MM.1S (cell line): ENCODE measurements around the gene IL15.

Source experiments
- DNase-seq: peaks from one replicate; pipeline ENCODE4 v3.0.0-alpha.2; 2015
- H2AFZ ChIP-seq: fragments of 300-600 bp; sonication (generic); 2 replicates; pipeline ENCODE4 v1.6.0; 2016; ENCODE audit warnings: antibody characterized with exemption, low read length
- H3F3A ChIP-seq: fragments of 300-600 bp; sonication (generic); 2 replicates; pipeline ENCODE4 v1.6.1; 2016; ENCODE audit warnings: mild to moderate bottlenecking, antibody characterized with exemption, low read length, moderate library complexity, mixed read lengths; ENCODE audit not compliant: insufficient read depth
- H3K27ac ChIP-seq: fragments of 300-600 bp; sonication (generic); 2 replicates; pipeline ENCODE4 v1.5.1; 2016; ENCODE audit warnings: mild to moderate bottlenecking, low read length
- H3K27me3 ChIP-seq: fragments of 300-600 bp; sonication (generic); replicated peaks from 2 replicates; pipeline ENCODE4 v1.6.0; 2016; ENCODE audit warnings: low read length; ENCODE audit not compliant: insufficient read depth
- H3K36me3 ChIP-seq: fragments of 300-600 bp; sonication (generic); replicated peaks from 2 replicates; pipeline ENCODE4 v1.6.1; 2016; ENCODE audit warnings: mild to moderate bottlenecking, low read length, mixed read lengths; ENCODE audit not compliant: insufficient read depth
- H3K4me1 ChIP-seq: fragments of 300-600 bp; sonication (generic); 2 replicates; pipeline ENCODE4 v1.6.1; 2016; ENCODE audit warnings: low read length, mixed read lengths
- H3K4me2 ChIP-seq: fragments of 300-600 bp; sonication (generic); 2 replicates; pipeline ENCODE4 v1.6.0; 2016; ENCODE audit warnings: low read depth, low read length
- H3K4me3 ChIP-seq: fragments of 300-600 bp; sonication (generic); 2 replicates; pipeline ENCODE4 v1.5.1; 2016; ENCODE audit warnings: low read length, mixed read lengths
- H3K79me2 ChIP-seq: fragments of 300-600 bp; sonication (generic); 2 replicates; pipeline ENCODE4 v1.6.1; 2016; ENCODE audit warnings: mixed run types, low read length, mixed read lengths
- H3K9ac ChIP-seq: fragments of 300-600 bp; sonication (generic); 2 replicates; pipeline ENCODE4 v1.6.1; 2016; ENCODE audit warnings: low read length, mixed read lengths
- H3K9me2 ChIP-seq: fragments of 300-600 bp; sonication (generic); replicated peaks from 2 replicates; pipeline ENCODE4 v1.6.1; 2016; ENCODE audit warnings: mild to moderate bottlenecking, low read length, mixed read lengths; ENCODE audit not compliant: insufficient read depth
- H3K9me3 ChIP-seq: fragments of 300-600 bp; sonication (generic); replicated peaks from 2 replicates; pipeline ENCODE4 v1.6.1; 2016; ENCODE audit warnings: mild to moderate bottlenecking, low read length, mixed read lengths; ENCODE audit not compliant: insufficient read depth
- H4K20me1 ChIP-seq: fragments of 300-600 bp; sonication (generic); 2 replicates; pipeline ENCODE4 v1.6.1; 2016; ENCODE audit warnings: mild to moderate bottlenecking, low read length, moderate library complexity, mixed read lengths; ENCODE audit not compliant: insufficient read depth
- EZH2 ChIP-seq: fragments of 300-600 bp; sonication (generic); optimal IDR thresholded peaks from 2 replicates; pipeline ENCODE3; 2017; ENCODE audit warnings: low read depth, mild to moderate bottlenecking, antibody characterized with exemption, low read length, mixed read lengths
- EZH2phosphoT487 ChIP-seq: fragments of 300-600 bp; sonication (generic); IDR thresholded peaks from 2 replicates; pipeline ENCODE4 v1.6.1; 2018; ENCODE audit warnings: antibody characterized with exemption, low read length
- TF ChIP-seq, protein P1 (sequence below): fragments of 300-600 bp; sonication (generic); IDR thresholded peaks from 2 replicates; pipeline ENCODE4 v1.5.1; 2016; ENCODE audit warnings: antibody characterized with exemption, low read length, mixed read lengths

The IL15 gene

DNA sequence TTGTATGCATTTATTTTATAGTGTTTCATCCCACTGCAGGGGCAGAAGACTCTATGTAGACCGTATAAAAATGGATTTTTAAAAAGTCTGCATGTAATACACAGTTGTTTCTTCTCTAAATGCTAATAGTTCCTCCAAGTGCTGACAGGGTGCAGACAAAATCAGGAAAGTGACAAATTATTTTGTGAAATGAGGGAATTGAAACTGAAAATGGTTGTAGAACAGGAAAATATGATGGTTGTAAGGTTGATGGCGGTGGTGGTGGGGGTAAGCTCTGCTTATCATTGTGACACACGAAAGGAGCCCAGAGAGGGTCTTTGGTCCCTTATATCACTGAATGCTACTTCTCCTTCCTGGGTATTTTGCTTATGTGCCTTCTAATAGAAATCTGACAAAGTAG is 4.3 kb downstream of the IL15 start:
- Histone ChIP-seq H3K4me2 (no peak overlapping the region), H3K9me3 (no peaks in the 10 kb centered on the region), H3K9ac (no peak overlapping the region), H3K4me1 (peaks cover 21% of the 10 kb centered on the region), H3K27me3 (no peaks in the 10 kb centered on the region), H3K27ac (no peak overlapping the region), H3K4me3 (no peak overlapping the region), H2AFZ (no peak overlapping the region), H4K20me1 (no peaks in the 10 kb centered on the region), H3F3A (peaks cover 16% of the 10 kb centered on the region), H3K9me2 (no peaks in the 10 kb centered on the region), H3K36me3 (no peaks in the 10 kb centered on the region), H3K79me2 (peaks cover 14% of the 10 kb centered on the region; the same call in 1 of the 2 replicates)
- no peak for DNase-seq
- TF ChIP-seq EZH2phosphoT487 = no peak
- TF ChIP-seq EZH2 = no peak
- TF ChIP-seq, protein P1, sequence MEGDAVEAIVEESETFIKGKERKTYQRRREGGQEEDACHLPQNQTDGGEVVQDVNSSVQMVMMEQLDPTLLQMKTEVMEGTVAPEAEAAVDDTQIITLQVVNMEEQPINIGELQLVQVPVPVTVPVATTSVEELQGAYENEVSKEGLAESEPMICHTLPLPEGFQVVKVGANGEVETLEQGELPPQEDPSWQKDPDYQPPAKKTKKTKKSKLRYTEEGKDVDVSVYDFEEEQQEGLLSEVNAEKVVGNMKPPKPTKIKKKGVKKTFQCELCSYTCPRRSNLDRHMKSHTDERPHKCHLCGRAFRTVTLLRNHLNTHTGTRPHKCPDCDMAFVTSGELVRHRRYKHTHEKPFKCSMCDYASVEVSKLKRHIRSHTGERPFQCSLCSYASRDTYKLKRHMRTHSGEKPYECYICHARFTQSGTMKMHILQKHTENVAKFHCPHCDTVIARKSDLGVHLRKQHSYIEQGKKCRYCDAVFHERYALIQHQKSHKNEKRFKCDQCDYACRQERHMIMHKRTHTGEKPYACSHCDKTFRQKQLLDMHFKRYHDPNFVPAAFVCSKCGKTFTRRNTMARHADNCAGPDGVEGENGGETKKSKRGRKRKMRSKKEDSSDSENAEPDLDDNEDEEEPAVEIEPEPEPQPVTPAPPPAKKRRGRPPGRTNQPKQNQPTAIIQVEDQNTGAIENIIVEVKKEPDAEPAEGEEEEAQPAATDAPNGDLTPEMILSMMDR = no peak

DNA sequence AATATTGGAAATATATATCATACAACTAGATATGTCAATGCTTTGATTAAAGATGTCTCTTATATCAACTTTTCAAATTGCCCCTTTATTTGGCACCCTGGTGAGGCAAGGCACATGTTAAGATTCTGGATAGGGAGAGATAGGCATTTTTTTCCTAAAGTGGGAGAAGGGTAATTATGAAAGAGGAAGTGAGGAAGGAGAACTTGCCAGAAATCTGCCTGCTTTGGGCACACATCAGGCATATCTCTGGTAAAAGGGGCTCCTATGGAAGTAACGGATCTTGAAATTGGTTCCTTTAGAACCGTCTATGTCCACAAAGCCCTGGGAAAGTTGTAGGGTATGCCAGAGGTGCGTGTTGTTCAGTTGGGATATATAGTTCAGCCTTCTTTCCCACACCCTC is 5.7 kb downstream of the IL15 start:
- H3K9ac ChIP-seq = no peak overlapping the region
- H4K20me1 ChIP-seq = no peaks in the 10 kb centered on the region
- H3K27me3 ChIP-seq = no peaks in the 10 kb centered on the region
- no peak overlapping the region for H3K27ac ChIP-seq
- no peak overlapping the region for H2AFZ ChIP-seq
- no peaks in the 10 kb centered on the region for H3K9me2 ChIP-seq
- H3K9me3 ChIP-seq = no peaks in the 10 kb centered on the region
- no peak overlapping the region for H3K4me2 ChIP-seq
- TF ChIP-seq EZH2phosphoT487 = no peak
- TF ChIP-seq EZH2 = no peak
- TF ChIP-seq, protein P1 = no peak
- H3K4me1 ChIP-seq = peaks cover 21% of the 10 kb centered on the region
- H3K36me3 ChIP-seq = no peaks in the 10 kb centered on the region
- DNase-seq = no peak
- H3F3A ChIP-seq = peaks cover 4% of the 10 kb centered on the region
- H3K4me3 ChIP-seq = no peak overlapping the region
- peaks cover 21% of the 10 kb centered on the region; the same call in 1 of the 2 replicates for H3K79me2 ChIP-seq

DNA sequence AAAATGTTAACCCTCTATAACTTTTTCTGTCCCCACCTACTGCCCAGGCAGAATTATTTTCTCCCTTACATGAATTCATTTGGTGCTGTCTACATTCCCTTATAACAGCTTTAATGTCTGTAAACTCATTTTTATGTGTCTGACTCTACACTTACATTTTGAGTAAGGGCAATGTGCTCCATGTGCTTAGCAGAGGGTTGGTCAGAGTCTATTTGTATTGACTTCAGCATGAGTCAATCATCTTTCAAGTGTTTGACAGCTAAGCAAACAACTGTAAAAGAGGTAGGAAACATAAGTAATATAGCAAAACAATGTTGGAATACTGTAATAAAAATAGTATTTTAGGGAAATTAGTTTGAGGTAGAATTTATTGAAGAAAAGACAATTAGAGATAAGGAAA is 6.3 kb downstream of the IL15 start:
- no peak for DNase-seq
- Histone ChIP-seq H3F3A (no peaks in the 10 kb centered on the region; the same call in 1 of the 2 replicates), H3K4me2 (no peak overlapping the region), H3K36me3 (no peaks in the 10 kb centered on the region), H3K4me3 (no peak overlapping the region), H3K9me2 (no peaks in the 10 kb centered on the region), H3K9me3 (no peaks in the 10 kb centered on the region), H2AFZ (no peak overlapping the region), H3K9ac (no peak overlapping the region), H3K4me1 (peaks cover 20% of the 10 kb centered on the region), H3K27ac (no peak overlapping the region), H3K79me2 (peaks cover 21% of the 10 kb centered on the region; the same call in 1 of the 2 replicates), H4K20me1 (no peaks in the 10 kb centered on the region), H3K27me3 (no peaks in the 10 kb centered on the region)
- TF ChIP-seq EZH2 (no peak), EZH2phosphoT487 (no peak)
- TF ChIP-seq, protein P1 = no peak
